SK-N-SH treated with all-trans-retinoic acid at 6 μM for 48 hours (cell line): ENCODE results near the gene SYTL4.

Source experiments
- ATAC-seq: fragments of 200-7000 bp; cut with Tn5 transposase; 3 replicates; pipeline ENCODE4 v1.9.1; 2020; ENCODE audit warnings: mild to moderate bottlenecking, moderate library complexity
- ARNTL ChIP-seq: fragments of 450-650 bp; formaldehyde crosslinking; IDR thresholded peaks from 2 replicates; pipeline ENCODE4 v1.5.0; 2020; ENCODE audit warnings: low read depth, mild to moderate bottlenecking, moderate library complexity, borderline replicate concordance
- BACH2 ChIP-seq: fragments of 250-450 bp; sonication (Bioruptor Pico); IDR thresholded peaks from 2 replicates; pipeline ENCODE4 v1.9.0; 2021; ENCODE audit warnings: mild to moderate bottlenecking, borderline replicate concordance
- CREB5 ChIP-seq: fragments of 250-450 bp; sonication (Bioruptor Pico); IDR thresholded peaks from 2 replicates; pipeline ENCODE4 v1.5.1; 2020; ENCODE audit warnings: low read depth, mild to moderate bottlenecking, moderate library complexity
- CSDC2 ChIP-seq: fragments of 250-450 bp; sonication (Bioruptor Pico); IDR thresholded peaks from 2 replicates; pipeline ENCODE4 v1.5.0; 2020; ENCODE audit warnings: mild to moderate bottlenecking, moderate library complexity
- ESRRG ChIP-seq: fragments of 250-450 bp; sonication (Bioruptor Pico); IDR thresholded peaks from 2 replicates; pipeline ENCODE4 v1.6.1; 2021; ENCODE audit warnings: mild to moderate bottlenecking
- GLIS3 ChIP-seq: fragments of 250-450 bp; sonication (Bioruptor Pico); IDR thresholded peaks from 2 replicates; pipeline ENCODE4 v1.5.0; 2020; ENCODE audit warnings: mild to moderate bottlenecking, moderate library complexity
- ISL1 ChIP-seq: fragments of 250-450 bp; sonication (Bioruptor Pico); IDR thresholded peaks from 2 replicates; pipeline ENCODE4 v2.1.2; 2022; ENCODE audit warnings: mild to moderate bottlenecking, moderate library complexity
- OSR1 ChIP-seq: fragments of 250-450 bp; sonication (Bioruptor Pico); IDR thresholded peaks from 2 replicates; pipeline ENCODE4 v1.8.0; 2022; ENCODE audit warnings: moderate library complexity, mild to moderate bottlenecking, inconsistent platforms
- PATZ1 ChIP-seq: fragments of 250-450 bp; sonication (Bioruptor Pico); IDR thresholded peaks from 2 replicates; pipeline ENCODE4 v1.8.0; 2020; ENCODE audit warnings: mild to moderate bottlenecking, moderate library complexity, borderline replicate concordance
- PPARA ChIP-seq: fragments of 250-450 bp; sonication (Bioruptor Pico); IDR thresholded peaks from 2 replicates; pipeline ENCODE4 v1.5.0; 2020; ENCODE audit warnings: mild to moderate bottlenecking, borderline replicate concordance
- RARB ChIP-seq: fragments of 250-450 bp; sonication (Bioruptor Pico); IDR thresholded peaks from 2 replicates; pipeline ENCODE4 v1.8.0; 2021; ENCODE audit warnings: mild to moderate bottlenecking, moderate library complexity
- SNAI2 ChIP-seq: fragments of 250-450 bp; sonication (Bioruptor Pico); IDR thresholded peaks from 2 replicates; pipeline ENCODE4 v1.5.0; 2020; ENCODE audit warnings: mild to moderate bottlenecking, moderate library complexity
- TCF4 ChIP-seq: fragments of 250-450 bp; sonication (Bioruptor Pico); IDR thresholded peaks from 2 replicates; pipeline ENCODE4 v1.8.0; 2021; ENCODE audit warnings: mild to moderate bottlenecking, moderate library complexity, borderline replicate concordance
- TOX ChIP-seq: fragments of 250-450 bp; sonication (Bioruptor Pico); IDR thresholded peaks from 2 replicates; pipeline ENCODE4 v1.8.0; 2021; ENCODE audit warnings: mild to moderate bottlenecking, moderate library complexity, borderline replicate concordance
- TSHZ2 ChIP-seq: fragments of 250-450 bp; sonication (Bioruptor Pico); IDR thresholded peaks from 2 replicates; pipeline ENCODE4 v1.5.0; 2020; ENCODE audit warnings: mild to moderate bottlenecking, moderate library complexity
- ZC3H10 ChIP-seq: fragments of 250-450 bp; sonication (Bioruptor Pico); IDR thresholded peaks from 2 replicates; pipeline ENCODE4 v1.5.1; 2021; ENCODE audit warnings: mild to moderate bottlenecking, moderate library complexity
- ZFP3 ChIP-seq: fragments of 250-450 bp; sonication (Bioruptor Pico); IDR thresholded peaks from 2 replicates; pipeline ENCODE4 v1.5.0; 2020; ENCODE audit warnings: mild to moderate bottlenecking, moderate library complexity
- ZFP30 ChIP-seq: fragments of 450-650 bp; formaldehyde crosslinking; IDR thresholded peaks from 2 replicates; pipeline ENCODE4 v1.5.0; 2022; ENCODE audit warnings: mild to moderate bottlenecking, moderate library complexity
- ZNF565 ChIP-seq: fragments of 450-650 bp; formaldehyde crosslinking; conservative IDR thresholded peaks from 2 replicates; pipeline ENCODE4 v1.5.0; 2020; ENCODE audit warnings: low read depth, mild to moderate bottlenecking, moderate library complexity
- ZNF70 ChIP-seq: fragments of 450-650 bp; formaldehyde crosslinking; IDR thresholded peaks from 2 replicates; pipeline ENCODE4 v1.5.0; 2020; ENCODE audit warnings: mild to moderate bottlenecking, moderate library complexity
- ZNF8 ChIP-seq: fragments of 450-650 bp; formaldehyde crosslinking; IDR thresholded peaks from 2 replicates; pipeline ENCODE4 v1.5.0; 2020; ENCODE audit warnings: mild to moderate bottlenecking, moderate library complexity

SYTL4 gene

GRCh38 chrX:100695302-100695701, 36.6 kb downstream of the SYTL4 start:
- TF ChIP-seq ZNF8 (CRISPR knock-in tag) (no peak), RARB (CRISPR knock-in tag) (no peak), ESRRG (CRISPR knock-in tag) (no peak), CREB5 (CRISPR knock-in tag) (no peak), CSDC2 (CRISPR knock-in tag) (no peak), TSHZ2 (CRISPR knock-in tag) (no peak), BACH2 (no peak), GLIS3 (CRISPR knock-in tag) (no peak), TOX (no peak), ZNF565 (CRISPR knock-in tag) (no peak), ZFP30 (CRISPR knock-in tag) (no peak), PATZ1 (no peak)
- no peak for ATAC-seq

GRCh38 chrX:100687546-100687945, 44.4 kb downstream of the SYTL4 start:
- TF ChIP-seq GLIS3 (CRISPR knock-in tag) (no peak), BACH2 (no peak), ZC3H10 (CRISPR knock-in tag) (no peak), TSHZ2 (CRISPR knock-in tag) (no peak), ZNF565 (CRISPR knock-in tag) (no peak), ZFP30 (CRISPR knock-in tag) (no peak), PPARA (CRISPR knock-in tag) (no peak), SNAI2 (no peak), ZFP3 (no peak), CSDC2 (CRISPR knock-in tag) (no peak), ARNTL (CRISPR knock-in tag) (no peak), PATZ1 (no peak), TCF4 (CRISPR knock-in tag) (no peak), OSR1 (CRISPR knock-in tag) (no peak), TOX (no peak), CREB5 (CRISPR knock-in tag) (no peak), ZNF70 (CRISPR knock-in tag) (no peak), ISL1 (CRISPR knock-in tag) (no peak)
- ATAC-seq, result no peak
